Right atrium auricular region (tissue), 2 donors: ENCODE data around the gene CTR9. TPM values are rescaled to one million over a fixed set of nuclear protein-coding genes. Genes with fewer than 3 reads are reported as not detected.
"Not testable (repeated sequence)": the region's sequence is repeated elsewhere in the genome, so short reads cannot be mapped to it uniquely, and the experiment has no call there.

Experiments
- DNase-seq: peaks from one replicate; pipeline ENCODE4 v3.0.0-alpha.2; 2019; ENCODE audit warnings: low spot score
- H3K27ac ChIP-seq, 2 donors: fragments of 200-600 bp; sonication (generic); 1 replicate in 1 of 2; 2 replicates in 1 of 2; pipeline ENCODE4 v1.5.1; 2016 to 2019
- H3K27me3 ChIP-seq, 2 donors: fragments of 200-600 bp; sonication (generic); one replicate each; pipeline versions ENCODE4 v1.5.1 to v1.6.0; 2017 to 2019
- H3K36me3 ChIP-seq: fragments of 200-600 bp; sonication (generic); one replicate; pipeline ENCODE4 v1.5.1; 2016
- H3K4me1 ChIP-seq, 2 donors: fragments of 200-600 bp; sonication (generic); one replicate each; pipeline versions ENCODE4 v1.5.1 to v1.6.0; 2017 to 2019
- H3K4me3 ChIP-seq, 2 donors: fragments of 200-600 bp; sonication (generic); 1 replicate in 1 of 2; 2 replicates in 1 of 2; pipeline ENCODE4 v1.5.1; 2017 to 2019; ENCODE audit warnings: mild to moderate bottlenecking in 1 of 2, moderate library complexity in 1 of 2
- H3K9me3 ChIP-seq, 2 donors: fragments of 200-600 bp; sonication (generic); one replicate each; pipeline ENCODE4 v1.5.1; 2019
- total RNA-seq, 2 donors: library from RNA; depleted of rRNA; stranded (reverse); fragments of >200 nt; gene quantifications; one replicate each; pipeline ENCODE4 v1.1.0, GENCODE V29; 2016
- TF ChIP-seq, protein P1 (sequence below), 2 donors: fragments of 200-600 bp; sonication (generic); IDR thresholded peaks; one replicate each; pipeline ENCODE4 v1.5.1; 2019; ENCODE audit warnings: antibody characterized with exemption in 2 of 2

CTR9 gene
- total RNA-seq, 2 donors from 2014 or later = 17.0 to 18.6 TPM

- H3K36me3 ChIP-seq = no peaks in the 10 kb centered on the region
- no peak for DNase-seq
- no peaks in the 10 kb centered on the region for H3K27me3 ChIP-seq
- no peaks in the 10 kb centered on the region for H3K9me3 ChIP-seq
- no peak overlapping the region for H3K4me3 ChIP-seq
- H3K27ac ChIP-seq = no peak overlapping the region
- H3K4me1 ChIP-seq = no peaks in the 10 kb centered on the region
- TF ChIP-seq, protein P1, sequence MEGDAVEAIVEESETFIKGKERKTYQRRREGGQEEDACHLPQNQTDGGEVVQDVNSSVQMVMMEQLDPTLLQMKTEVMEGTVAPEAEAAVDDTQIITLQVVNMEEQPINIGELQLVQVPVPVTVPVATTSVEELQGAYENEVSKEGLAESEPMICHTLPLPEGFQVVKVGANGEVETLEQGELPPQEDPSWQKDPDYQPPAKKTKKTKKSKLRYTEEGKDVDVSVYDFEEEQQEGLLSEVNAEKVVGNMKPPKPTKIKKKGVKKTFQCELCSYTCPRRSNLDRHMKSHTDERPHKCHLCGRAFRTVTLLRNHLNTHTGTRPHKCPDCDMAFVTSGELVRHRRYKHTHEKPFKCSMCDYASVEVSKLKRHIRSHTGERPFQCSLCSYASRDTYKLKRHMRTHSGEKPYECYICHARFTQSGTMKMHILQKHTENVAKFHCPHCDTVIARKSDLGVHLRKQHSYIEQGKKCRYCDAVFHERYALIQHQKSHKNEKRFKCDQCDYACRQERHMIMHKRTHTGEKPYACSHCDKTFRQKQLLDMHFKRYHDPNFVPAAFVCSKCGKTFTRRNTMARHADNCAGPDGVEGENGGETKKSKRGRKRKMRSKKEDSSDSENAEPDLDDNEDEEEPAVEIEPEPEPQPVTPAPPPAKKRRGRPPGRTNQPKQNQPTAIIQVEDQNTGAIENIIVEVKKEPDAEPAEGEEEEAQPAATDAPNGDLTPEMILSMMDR (IDR thresholded peaks at IDR 0.05) = no peak
These were observed 67.5 kb downstream of the CTR9 start for GRCh38 chr11:10818594-10818993.

DNA sequence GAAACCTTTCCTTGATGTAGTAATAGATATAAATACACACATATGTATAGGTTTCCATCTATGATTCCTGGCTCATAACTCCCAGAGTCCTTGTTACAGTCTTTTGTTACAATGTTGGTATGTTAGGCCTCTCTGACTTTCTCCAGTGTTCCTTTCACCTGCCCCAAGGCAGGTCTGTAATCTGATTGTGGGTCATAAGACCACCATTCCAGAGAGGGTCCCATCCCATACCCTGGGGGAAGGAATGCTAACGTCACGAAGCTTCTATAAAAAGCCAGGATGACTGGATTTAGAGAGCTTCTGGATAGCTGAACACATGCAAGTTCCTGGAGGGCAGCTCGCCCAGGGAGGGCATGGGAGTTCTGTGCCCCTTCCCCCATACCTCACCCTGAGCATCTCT is 71.4 kb downstream of the CTR9 start:
- not testable (repeated sequence) for H3K9me3 ChIP-seq, H3K4me1 ChIP-seq, H3K36me3 ChIP-seq, H3K27me3 ChIP-seq, DNase-seq, H3K27ac ChIP-seq, H3K4me3 ChIP-seq

DNA sequence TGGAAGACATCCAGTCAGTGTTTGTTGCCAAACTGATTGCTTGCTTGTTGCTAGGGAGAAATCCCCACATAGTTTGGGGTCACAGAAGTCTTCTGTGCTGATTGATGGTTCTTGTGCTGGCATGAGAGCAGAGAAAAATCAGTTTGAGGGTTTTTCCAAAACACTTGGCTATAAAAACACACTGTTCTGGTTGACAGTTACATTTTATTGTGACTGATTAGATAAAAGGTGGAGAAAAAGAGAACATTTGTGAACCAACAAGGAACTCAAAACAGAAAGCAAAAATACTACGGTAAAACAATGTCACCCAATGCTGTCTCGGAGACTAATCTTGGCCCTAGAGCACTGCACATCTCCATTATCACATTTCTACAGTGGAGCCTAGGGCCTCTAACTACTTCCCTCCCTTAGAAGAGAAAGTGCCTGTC is 72.1 kb downstream of the CTR9 start:
- Histone ChIP-seq H3K27ac (no peak overlapping the region), H3K4me3 (no peak overlapping the region), H3K36me3 (no peaks in the 10 kb centered on the region), H3K4me1 (no peaks in the 10 kb centered on the region), H3K27me3 (no peaks in the 10 kb centered on the region), H3K9me3 (no peaks in the 10 kb centered on the region)
- TF ChIP-seq, protein P1 (IDR thresholded peaks at IDR 0.05) = no peak
- no peak for DNase-seq

- H3K27ac ChIP-seq = no peak overlapping the region
- TF ChIP-seq, protein P1 (IDR thresholded peaks at IDR 0.05) = no peak
- H3K36me3 ChIP-seq = no peaks in the 10 kb centered on the region
- no peaks in the 10 kb centered on the region for H3K9me3 ChIP-seq
- DNase-seq = no peak
- H3K4me3 ChIP-seq = no peak overlapping the region
- H3K4me1 ChIP-seq = no peaks in the 10 kb centered on the region
- H3K27me3 ChIP-seq = no peaks in the 10 kb centered on the region
These were observed 73.8 kb downstream of the CTR9 start for GRCh38 chr11:10824888-10825287.

DNA sequence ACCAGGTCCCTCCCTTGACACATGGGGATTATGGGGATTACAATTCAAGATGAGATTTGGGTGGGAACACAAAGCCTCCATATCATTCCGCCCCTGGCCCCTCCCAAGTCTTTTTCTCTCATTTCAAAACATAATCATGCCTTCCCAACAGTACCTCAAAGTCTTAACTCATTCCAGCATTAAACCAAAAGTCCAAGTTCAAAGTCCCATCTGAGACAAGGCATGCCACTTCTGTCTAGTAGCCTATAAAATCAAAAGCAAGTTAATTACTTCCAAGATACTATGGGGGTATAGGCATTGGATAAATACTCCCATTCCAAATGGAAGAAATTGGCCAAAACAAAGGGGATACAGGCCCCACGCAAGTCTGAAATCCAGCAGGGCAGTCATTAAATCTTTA is 77.4 kb downstream of the CTR9 start:
- no peaks in the 10 kb centered on the region for H3K9me3 ChIP-seq
- H3K4me1 ChIP-seq = no peaks in the 10 kb centered on the region
- H3K27me3 ChIP-seq = no peaks in the 10 kb centered on the region
- TF ChIP-seq, protein P1 (IDR thresholded peaks at IDR 0.05) = no peak
- H3K36me3 ChIP-seq = no peaks in the 10 kb centered on the region
- no peak overlapping the region for H3K4me3 ChIP-seq
- no peak overlapping the region for H3K27ac ChIP-seq
- no peak for DNase-seq

DNA sequence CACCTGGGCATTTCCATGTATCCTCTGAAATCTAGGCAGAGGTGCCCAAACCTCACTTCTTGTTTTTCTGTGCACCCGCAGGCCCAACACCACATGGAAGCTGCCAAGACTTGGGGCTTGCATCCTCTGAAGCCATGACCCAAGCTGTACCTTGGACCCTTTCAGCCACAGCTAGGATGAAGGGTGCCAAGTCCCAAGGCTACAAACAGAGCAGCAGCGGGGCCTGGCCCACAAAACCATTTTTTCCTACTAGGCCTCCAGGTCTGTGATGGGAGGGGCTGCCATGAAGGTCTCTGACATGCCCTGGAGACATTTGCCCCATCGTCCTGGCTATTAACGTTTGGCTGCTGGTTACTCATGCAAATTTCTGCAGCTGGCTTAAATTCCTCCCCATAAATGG is 78.1 kb downstream of the CTR9 start:
- no peak for DNase-seq
- TF ChIP-seq, protein P1 (IDR thresholded peaks at IDR 0.05) = no peak
- Histone ChIP-seq H3K9me3 (no peaks in the 10 kb centered on the region), H3K27me3 (no peaks in the 10 kb centered on the region), H3K36me3 (no peaks in the 10 kb centered on the region), H3K27ac (no peak overlapping the region), H3K4me1 (no peaks in the 10 kb centered on the region), H3K4me3 (no peak overlapping the region)

Other genes with a start within 250 kb of the CTR9 start
- 10 to 100 TPM; 22.9 to 29.8 TPM for gene RNF141, start 210.1 kb upstream of the CTR9 start, total RNA-seq
- gene LYVE1, start 182.6 kb upstream of the CTR9 start, total RNA-seq = 10 to 100 TPM; 15.9 to 45.0 TPM
- gene IRAG1, start 57.5 kb upstream of the CTR9 start, total RNA-seq = 10 to 100 TPM in 1 of 2 donors, 1 to 10 TPM in 1; 4.6 to 10.9 TPM
- gene EIF4G2, start 57.7 kb downstream of the CTR9 start, total RNA-seq = 100 to 1,000 TPM; 496 to 508 TPM
- 10 to 100 TPM; 22.4 to 28.3 TPM for gene ZBED5, start 106.8 kb downstream of the CTR9 start, total RNA-seq